HG03045 (cell line): Measurements from ENCODE around the gene CCDC126.
"Not testable (repeated sequence)": the region's sequence is repeated elsewhere in the genome, so short reads cannot be mapped to it uniquely, and the experiment has no call there.

Experiments used
- ATAC-seq: cut with Tn5 transposase; IDR thresholded peaks from one replicate; pipeline ENCODE4 v1.9.1; 2021; ENCODE audit warnings: mild to moderate bottlenecking, moderate library complexity; ENCODE audit not compliant: unreplicated experiment

The CCDC126 gene, protein sequence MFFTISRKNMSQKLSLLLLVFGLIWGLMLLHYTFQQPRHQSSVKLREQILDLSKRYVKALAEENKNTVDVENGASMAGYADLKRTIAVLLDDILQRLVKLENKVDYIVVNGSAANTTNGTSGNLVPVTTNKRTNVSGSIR

DNA sequence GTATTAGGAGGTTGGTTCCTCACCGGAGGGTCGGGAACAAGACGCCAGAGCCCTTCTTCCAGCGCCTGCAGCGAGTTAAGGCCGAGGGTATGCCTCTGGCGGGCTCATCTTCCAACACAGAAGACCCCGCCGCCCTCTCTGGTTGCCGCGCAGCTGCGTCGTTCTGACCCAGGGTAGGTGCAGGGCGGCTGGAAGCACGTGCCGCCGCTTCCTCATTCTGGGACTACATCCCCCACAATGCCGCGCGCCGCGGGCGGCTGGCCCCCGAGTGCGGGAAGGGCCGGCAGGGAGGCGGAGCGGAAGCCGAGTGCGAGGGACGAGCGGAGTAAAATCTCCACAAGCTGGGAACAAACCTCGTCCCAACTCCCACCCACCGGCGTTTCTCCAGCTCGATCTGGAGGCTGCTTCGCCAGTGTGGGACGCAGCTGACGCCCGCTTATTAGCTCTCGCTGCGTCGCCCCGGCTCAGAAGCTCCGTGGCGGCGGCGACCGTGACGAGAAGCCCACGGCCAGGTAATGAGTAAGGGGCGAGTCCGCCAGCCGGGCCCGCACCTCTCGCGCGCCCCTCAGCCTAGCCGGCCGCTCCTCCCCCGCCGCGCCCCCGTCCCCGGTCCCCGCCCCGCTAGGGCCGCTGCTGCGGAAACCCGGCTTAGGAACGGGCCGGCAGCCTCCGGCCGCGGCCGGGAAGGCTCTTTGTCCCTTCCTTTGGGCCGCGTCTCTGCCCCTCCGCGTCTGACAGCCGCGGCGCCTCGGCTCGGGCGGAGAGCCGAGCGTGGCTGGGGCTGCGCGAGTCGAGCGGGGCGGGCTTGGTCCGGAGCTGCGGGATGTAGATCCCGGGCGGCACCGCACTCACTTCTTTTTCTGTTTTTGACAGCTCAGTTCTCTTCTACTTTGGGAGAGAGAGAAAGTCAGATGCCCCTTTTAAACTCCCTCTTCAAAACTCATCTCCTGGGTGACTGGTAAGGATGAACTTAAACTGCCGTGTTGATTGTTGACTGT lies at the start of gene CCDC126:
TSS of gene CCDC126 (plus strand) at position 289 of the 998 bp plus-strand sequence. CDS start 13,934 bp downstream, outside the sequence.
- peak; percentile 89 for ATAC-seq

GRCh38 chr7:23547662-23548061 lies 49.5 kb upstream of the CCDC126 start:
- ATAC-seq, result no peak

DNA sequence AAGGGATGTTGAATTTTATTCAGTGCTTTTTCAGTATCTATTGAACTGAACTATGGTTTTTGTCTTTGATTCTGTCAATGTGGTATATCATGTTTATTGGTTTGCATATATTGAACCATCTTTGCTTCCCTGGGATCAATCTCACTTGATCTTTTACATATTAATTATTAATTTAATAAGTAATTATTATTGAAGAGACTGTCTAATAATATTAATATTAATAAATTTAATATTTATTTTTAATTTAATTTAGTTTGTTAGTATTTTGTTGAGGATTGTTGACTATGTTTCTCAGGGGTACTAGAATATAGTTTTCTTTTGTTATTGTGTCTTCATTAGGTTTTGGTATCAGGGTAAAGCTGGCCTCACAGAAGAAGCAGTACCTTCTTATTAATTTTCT lies 38.9 kb upstream of the CCDC126 start:
- no peak for ATAC-seq

DNA sequence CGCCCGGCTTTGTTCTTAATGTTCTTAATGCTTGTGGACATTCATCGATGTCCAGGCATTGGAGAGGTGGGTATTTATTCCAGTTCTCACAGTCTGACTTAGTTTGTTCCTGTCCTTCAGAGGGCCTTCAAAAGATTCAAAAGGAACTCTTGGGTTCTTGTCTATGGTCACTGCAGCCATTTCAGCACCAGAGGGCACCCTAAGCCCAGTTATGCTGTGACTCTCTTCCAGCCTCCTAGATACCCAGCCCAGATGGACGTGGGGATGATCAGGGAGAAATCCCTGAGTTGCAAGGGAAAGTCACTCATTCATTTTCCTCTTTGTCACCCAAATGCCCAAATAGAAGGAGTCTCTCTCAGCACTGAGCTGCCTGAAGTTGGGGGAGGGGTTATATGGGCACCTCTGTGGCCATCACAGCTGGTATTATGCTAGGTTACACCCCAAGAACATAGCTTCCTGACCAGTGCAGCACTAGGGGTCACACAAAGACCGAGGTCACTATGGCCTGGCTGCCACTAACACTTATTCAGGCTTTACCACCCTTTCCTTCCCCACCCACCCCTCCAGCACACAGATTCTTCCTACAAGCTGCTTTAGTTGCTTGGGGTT lies 26.5 kb upstream of the CCDC126 start:
- peak; percentile 80 for ATAC-seq

DNA sequence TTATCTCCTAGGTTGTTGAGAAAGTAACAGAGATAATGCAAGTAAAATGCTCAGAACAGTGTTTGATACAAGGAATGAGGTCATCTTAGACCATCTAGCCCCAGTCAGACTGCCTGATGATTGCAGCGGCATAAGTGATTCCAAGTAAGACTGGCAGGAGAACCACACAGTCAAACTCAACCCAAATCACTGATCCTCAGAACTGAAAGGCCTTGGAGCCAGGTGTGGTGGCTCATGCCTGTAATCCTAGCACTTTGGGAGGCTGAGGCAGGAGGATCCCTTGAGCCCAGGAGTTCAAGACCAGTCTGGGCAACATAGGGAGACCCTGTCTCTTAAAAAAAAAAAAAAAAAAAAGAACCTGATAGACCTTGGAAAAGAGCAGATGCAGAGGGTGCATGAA lies 15.2 kb upstream of the CCDC126 start:
- ATAC-seq, result not testable (repeated sequence)

DNA sequence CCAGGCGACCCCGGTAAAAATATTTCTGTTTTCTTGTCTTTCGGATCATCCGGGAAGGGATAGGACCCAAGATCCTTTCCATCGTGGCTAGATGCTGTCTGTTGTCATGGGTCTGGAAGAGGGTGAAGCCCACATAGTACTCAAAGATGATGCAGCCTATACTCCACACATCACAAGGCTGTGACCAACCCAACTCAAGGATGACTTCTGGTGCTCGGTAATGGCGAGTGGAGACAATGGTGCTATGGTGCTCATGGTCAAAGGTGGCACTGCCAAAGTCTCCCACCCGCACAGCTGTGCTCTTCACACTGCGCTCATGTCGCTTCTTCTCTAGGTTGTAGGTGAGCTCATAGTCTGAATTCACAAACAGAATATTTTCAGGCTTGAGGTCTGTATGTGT lies 11.9 kb upstream of the CCDC126 start:
- not testable (repeated sequence) for ATAC-seq

DNA sequence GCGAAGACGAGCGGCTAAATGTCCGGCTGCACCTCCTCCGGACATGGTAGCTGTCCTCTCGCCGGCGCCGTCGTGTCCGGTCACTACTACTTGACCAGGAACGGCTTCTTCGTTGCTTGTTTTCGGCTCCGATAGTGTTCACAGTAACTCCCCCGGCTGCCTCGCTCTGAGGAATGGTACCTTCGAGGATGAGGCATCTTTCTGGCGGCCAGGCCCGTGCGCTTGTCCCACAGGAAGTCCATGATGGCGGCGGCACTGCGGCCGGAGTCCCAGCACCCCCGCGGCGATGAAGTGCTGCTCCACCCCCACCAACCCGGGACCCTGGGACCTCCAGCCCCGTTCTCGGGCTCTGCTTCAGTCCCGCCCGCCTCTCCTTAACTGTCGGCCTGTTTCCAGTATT lies 11.0 kb upstream of the CCDC126 start:
- ATAC-seq, result no peak

- ATAC-seq, result no peak
Observed at GRCh38 chr7:23590529-23590928, 6.7 kb upstream of the CCDC126 start.

GRCh38 chr7:23593706-23594105 lies 3.5 kb upstream of the CCDC126 start:
- no peak for ATAC-seq

DNA sequence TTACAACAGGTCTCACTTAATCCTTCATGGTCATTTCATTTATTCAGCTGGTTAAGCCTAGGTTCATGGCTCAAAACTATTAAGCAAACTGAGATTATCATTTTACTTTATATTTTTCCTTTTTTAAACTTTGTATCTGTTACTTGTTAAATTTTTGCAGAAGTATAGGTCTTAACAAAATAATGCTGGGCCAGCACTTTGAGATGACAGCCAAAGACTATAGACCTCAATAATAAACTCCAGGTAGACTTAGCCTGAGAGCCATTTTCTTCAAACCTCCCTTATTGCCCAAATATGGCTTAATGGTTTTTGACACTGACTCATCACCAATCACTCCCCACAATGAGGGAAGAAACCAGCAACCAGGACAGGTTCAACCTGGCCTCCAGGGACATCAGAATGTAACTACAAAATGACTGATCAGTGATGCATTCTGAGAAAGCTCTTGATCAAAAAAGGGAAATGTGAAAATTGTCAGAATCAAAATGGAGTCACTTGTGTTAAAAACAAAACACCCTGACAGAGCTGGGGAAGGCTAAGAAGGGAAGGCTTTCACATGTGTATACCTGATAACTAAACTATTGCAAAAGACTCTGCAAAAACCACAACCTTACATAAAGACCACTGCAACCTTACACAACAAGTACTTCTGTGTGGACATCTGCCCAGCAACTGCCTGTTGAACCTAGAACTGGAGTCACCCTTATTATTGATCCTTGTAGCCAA lies 2.1 kb upstream of the CCDC126 start:
- peak; percentile 48 for ATAC-seq

- no peak for ATAC-seq
Observed at GRCh38 chr7:23598296-23598695, 1.1 kb downstream of the CCDC126 start.

DNA sequence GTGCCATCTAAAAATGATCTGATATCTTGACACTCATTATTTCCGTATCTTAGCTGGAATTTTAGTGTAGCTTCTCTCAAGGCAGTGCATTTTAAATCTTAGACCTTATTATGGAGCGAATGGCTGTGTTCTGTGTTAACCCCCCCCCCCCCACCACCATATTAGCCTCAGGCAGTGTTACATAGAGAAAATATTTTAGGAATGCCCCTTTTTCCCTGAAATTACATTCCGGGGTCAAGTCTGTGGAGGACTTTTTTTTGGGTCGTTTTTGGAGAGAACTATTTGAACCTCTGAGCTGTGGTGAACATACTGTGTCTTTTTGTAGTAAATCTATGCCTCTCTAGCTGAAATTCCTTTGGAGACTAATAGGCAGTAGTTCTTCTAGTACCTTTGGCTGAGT lies 3.1 kb downstream of the CCDC126 start:
- no peak for ATAC-seq

DNA sequence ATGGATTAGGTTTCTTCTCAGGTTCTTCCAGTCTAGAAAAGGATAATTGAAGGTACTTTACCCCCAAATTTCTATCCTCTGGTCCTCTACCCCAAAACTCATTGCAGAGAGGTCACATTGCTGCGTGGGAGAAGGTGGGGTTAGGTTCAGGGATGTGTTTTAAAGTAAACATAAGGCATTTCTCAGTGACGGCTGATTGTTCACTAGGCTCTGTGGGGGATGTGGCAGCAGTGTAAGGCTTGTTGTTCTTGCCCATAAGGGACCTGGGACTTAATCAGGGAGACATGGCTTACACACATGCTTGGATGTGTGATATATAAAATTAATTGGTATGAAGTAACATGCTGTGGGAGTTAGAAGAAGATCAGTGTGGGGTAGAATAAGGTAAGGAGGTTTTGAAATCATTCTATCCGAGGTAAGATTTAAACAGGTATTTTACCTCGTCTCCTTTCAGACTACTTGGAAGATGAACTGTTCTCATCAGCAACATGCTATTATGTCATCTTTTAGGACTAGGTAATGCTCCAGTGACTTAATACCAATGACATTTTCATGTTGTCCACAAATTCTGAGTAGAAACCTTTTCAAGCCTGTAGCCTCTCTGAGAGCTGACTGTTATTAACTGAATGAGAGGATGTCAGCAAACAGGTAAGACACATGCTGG lies 6.6 kb downstream of the CCDC126 start:
- ATAC-seq, result no peak

DNA sequence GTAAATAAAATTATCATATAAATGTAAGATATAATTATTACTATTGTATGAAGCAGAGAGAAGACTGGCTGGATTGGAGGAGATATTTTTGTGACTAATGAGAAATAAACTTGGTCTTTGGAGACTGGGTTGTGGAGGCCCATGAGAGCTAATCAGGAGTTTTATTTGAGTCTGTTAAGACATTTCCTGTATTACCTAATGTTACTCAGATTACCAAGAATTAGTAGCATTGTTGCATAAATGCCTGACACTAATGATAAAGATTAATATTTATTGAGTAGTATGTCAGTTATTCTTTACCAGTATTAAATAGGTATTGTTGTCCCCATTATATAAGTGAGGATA lies 7.1 kb downstream of the CCDC126 start:
- ATAC-seq, result no peak

- no peak for ATAC-seq
Observed at GRCh38 chr7:23607130-23607529, 9.9 kb downstream of the CCDC126 start.

DNA sequence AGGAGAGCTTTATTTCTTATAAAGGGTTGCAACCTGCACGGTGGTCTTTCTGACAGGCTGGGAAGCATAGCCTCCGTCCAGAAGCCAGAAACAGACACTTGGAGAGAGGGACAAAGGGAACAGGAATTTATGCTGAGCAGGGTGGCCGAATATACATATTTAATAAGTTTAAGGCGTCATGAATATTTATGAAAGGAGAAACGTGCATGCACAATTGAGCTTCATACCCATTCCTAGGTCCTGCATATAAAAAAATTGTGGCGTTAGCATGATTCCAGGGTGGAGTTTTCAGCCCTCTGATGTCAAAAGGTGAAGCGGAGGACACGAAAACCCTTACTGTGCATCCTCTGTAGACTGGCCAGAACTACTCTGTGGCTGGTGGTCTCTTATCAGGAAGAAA lies 10.7 kb downstream of the CCDC126 start:
- no peak for ATAC-seq

GRCh38 chr7:23615331-23615730 lies 18.1 kb downstream of the CCDC126 start:
- ATAC-seq, result no peak

DNA sequence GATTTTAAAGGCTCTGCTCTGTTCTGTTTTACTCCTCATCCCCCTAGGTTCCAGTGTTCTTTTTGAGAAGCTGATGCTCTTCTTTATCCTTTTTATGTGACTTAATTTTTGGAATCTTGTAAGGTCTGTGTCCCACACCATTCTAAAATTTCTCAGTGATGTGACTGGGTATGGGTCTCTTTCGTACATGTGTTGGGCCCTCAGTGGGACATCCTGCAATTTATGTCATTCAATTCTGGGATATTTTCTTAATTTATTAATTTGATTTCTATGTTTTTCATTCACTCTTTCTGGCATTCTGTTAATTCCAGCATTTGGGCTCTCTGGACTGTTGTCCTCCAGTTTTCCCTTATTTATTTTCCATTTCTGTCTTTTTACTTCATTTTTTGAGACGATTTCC lies 19.4 kb downstream of the CCDC126 start:
- ATAC-seq, result no peak

- ATAC-seq, result no peak
Observed at GRCh38 chr7:23617482-23617881, 20.3 kb downstream of the CCDC126 start.

GRCh38 chr7:23618241-23618640 lies 21.1 kb downstream of the CCDC126 start:
- no peak for ATAC-seq

GRCh38 chr7:23619141-23619540 lies 22.0 kb downstream of the CCDC126 start:
- no peak for ATAC-seq
